GM18867 (cell line): ENCODE data around the gene PEPD.
A peak's percentile ranks its signal among the peaks of the same experiment; 100 is the strongest.
"Not testable (repeated sequence)": the region's sequence is repeated elsewhere in the genome, so short reads cannot be mapped to it uniquely, and the experiment has no call there.

ENCODE experiments used
- ATAC-seq: cut with Tn5 transposase; IDR thresholded peaks from one replicate; pipeline ENCODE4 v1.9.1; 2021; ENCODE audit warnings: mild to moderate bottlenecking, moderate library complexity; ENCODE audit not compliant: unreplicated experiment

The PEPD gene

GRCh38 chr19:33521480-33522370 lies at the start of gene PEPD:
TSS of gene PEPD (minus strand) at chr19:33521791. CDS start at chr19:33521760, 31 bp downstream.
- ATAC-seq, result peak; percentile 93

- no peak for ATAC-seq
Measured at GRCh38 chr19:33569821-33570220, 48.2 kb upstream of the PEPD start.

- no peak for ATAC-seq
Measured at GRCh38 chr19:33568706-33569105, 47.1 kb upstream of the PEPD start.

GRCh38 chr19:33564836-33565338 lies 43.3 kb upstream of the PEPD start:
- ATAC-seq, result no peak

- ATAC-seq, result no peak
Measured at GRCh38 chr19:33562636-33563035, 41.0 kb upstream of the PEPD start.

- not testable (repeated sequence) for ATAC-seq
Measured at GRCh38 chr19:33561666-33562065, 40.1 kb upstream of the PEPD start.

GRCh38 chr19:33561261-33561660 lies 39.7 kb upstream of the PEPD start:
- no peak for ATAC-seq

- ATAC-seq, result no peak
Measured at GRCh38 chr19:33559996-33560395, 38.4 kb upstream of the PEPD start.

- ATAC-seq, result no peak
Measured at GRCh38 chr19:33558856-33559255, 37.3 kb upstream of the PEPD start.

- no peak for ATAC-seq
Measured at GRCh38 chr19:33558151-33558550, 36.6 kb upstream of the PEPD start.

- no peak for ATAC-seq
Measured at GRCh38 chr19:33557720-33558119, 36.1 kb upstream of the PEPD start.

GRCh38 chr19:33557196-33557595 lies 35.6 kb upstream of the PEPD start:
- no peak for ATAC-seq

GRCh38 chr19:33556261-33556660 lies 34.7 kb upstream of the PEPD start:
- no peak for ATAC-seq

GRCh38 chr19:33555726-33556125 lies 34.1 kb upstream of the PEPD start:
- ATAC-seq, result not testable (repeated sequence)

GRCh38 chr19:33554821-33555220 lies 33.2 kb upstream of the PEPD start:
- ATAC-seq, result no peak

- no peak for ATAC-seq
Measured at GRCh38 chr19:33554391-33554790, 32.8 kb upstream of the PEPD start.

GRCh38 chr19:33553530-33554310 lies 32.1 kb upstream of the PEPD start:
- no peak for ATAC-seq

- ATAC-seq, result no peak
Measured at GRCh38 chr19:33552928-33553279, 31.3 kb upstream of the PEPD start.

GRCh38 chr19:33552191-33552927 lies 30.8 kb upstream of the PEPD start:
- ATAC-seq, result no peak

- ATAC-seq, result no peak
Measured at GRCh38 chr19:33551676-33552075, 30.1 kb upstream of the PEPD start.

- no peak for ATAC-seq
Measured at GRCh38 chr19:33550768-33551167, 29.2 kb upstream of the PEPD start.
